Measurements from ENCODE around the gene ACADSB. TPM values are rescaled to one million over a fixed set of nuclear protein-coding genes. Genes with fewer than 3 reads are reported as not detected.

Gene ACADSB
- total RNA-seq, 5 donors from 2014 or later (not counting 1 experiment from before 2014, with no cell fraction given), result 25.3 to 33.8 (median 33.0) TPM

DNA sequence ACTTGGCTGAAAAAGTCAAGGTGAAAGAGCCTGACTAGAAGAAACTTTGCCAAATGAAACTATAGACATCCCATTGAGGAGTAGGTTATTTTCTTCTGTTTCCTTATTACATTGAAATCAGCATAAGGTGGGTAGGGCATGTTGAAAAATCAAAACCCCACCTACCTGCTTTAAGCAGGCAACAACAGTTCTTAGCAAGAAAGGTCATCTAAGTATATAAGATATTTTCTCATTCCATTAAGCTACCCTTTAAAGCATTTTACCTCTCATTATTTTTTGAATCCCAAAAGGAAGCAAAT, 30.8 kb downstream of the ACADSB start:
- H3K4me1 ChIP-seq (ENCODE audit: control insufficient read depth in 1 of 2, extremely low read depth in 1 of 2, insufficient read depth in 2 of 2, low read length in 2 of 2), result no peaks in the 10 kb centered on the region
- ATAC-seq (replicated peaks in 1 of 4), result no peak
- no peaks in the 10 kb centered on the region for H3K27me3 ChIP-seq (replicated peaks in 1 of 2; ENCODE audit: control insufficient read depth in 2 of 2, extremely low read depth in 1 of 2, insufficient read depth in 2 of 2, low read length in 1 of 2)
- no peak overlapping the region for H3K4me3 Mint-ChIP-seq
- CTCF ChIA-PET, result no interaction called here
- DNase-seq, result no peak
- no peaks in the 10 kb centered on the region for H3K9me3 Mint-ChIP-seq
- no peak overlapping the region for H3K27ac ChIP-seq (ENCODE audit: low read length)
- H3K4me1 Mint-ChIP-seq, result peaks cover 0 to 7% (median 1%) of the 10 kb centered on the region in 3 donors
- peaks cover 29% of the 10 kb centered on the region for H3K36me3 Mint-ChIP-seq
- H3K9me3 ChIP-seq, result no peaks in the 10 kb centered on the region
- H3K4me3 ChIP-seq (ENCODE audit: control insufficient read depth in 1 of 2, extremely low read depth in 1 of 2, low read length in 1 of 2), result no peak overlapping the region
- no peak overlapping the region for H3K27ac Mint-ChIP-seq
- H3K36me3 ChIP-seq (ENCODE audit: control insufficient read depth in 2 of 2, extremely low read depth in 1 of 2, insufficient read depth in 1 of 2, low read length in 1 of 2), result peaks cover 0 to 9% of the 10 kb centered on the region in 2 donors
- POLR2A ChIA-PET, result no interaction called here
- no peaks in the 10 kb centered on the region for H3K27me3 Mint-ChIP-seq

DNA sequence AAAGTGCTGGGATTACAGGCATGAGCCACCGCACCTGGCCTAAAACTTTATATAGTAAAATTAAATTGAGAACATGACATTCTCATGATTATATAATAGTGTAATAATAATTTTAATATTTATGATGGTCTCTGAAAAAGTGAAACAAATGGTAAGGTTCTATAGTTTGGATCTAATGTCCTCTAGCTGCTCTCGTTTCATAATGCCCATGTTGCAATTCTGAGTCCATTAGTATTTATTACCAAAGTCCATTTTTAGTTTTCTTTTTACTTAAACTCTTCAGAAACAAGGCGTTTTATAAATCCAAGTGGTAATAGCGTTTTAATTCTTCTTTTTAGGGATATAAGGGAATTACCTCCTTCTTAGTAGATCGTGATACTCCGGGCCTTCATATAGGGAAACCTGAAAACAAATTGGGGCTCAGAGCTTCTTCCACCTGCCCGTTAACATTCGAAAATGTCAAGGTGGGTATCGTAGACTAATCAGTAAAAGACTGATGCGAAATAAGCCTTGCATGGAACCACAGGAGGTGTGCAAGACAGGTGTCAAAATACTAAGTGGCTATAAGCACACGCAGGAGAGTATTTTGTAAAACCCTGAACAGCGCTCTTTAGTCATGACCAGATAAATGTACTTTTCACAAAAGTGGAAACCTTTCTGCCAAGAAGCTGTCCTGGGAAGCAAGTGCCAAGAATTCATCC, 34.1 kb downstream of the ACADSB start:
- 93% methylated on average over 7 of the region's 12 CpGs for WGBS (ENCODE audit: insufficient coverage)
- H3K4me3 Mint-ChIP-seq, result no peak overlapping the region
- H3K4me3 ChIP-seq (ENCODE audit: control insufficient read depth in 1 of 2, extremely low read depth in 1 of 2, low read length in 1 of 2), result no peak overlapping the region
- no peak overlapping the region for H3K27ac ChIP-seq (ENCODE audit: low read length)
- H3K4me1 Mint-ChIP-seq, result peaks cover 0 to 7% (median 1%) of the 10 kb centered on the region in 3 donors
- H3K9me3 ChIP-seq, result no peaks in the 10 kb centered on the region
- POLR2A ChIA-PET, result no interaction called here
- H3K4me1 ChIP-seq (ENCODE audit: control insufficient read depth in 1 of 2, extremely low read depth in 1 of 2, insufficient read depth in 2 of 2, low read length in 2 of 2), result no peaks in the 10 kb centered on the region
- H3K36me3 ChIP-seq (ENCODE audit: control insufficient read depth in 2 of 2, extremely low read depth in 1 of 2, insufficient read depth in 1 of 2, low read length in 1 of 2), result peaks cover 4 to 22% of the 10 kb centered on the region in 2 donors
- no peak overlapping the region for H3K27ac Mint-ChIP-seq
- CTCF ChIA-PET, result interaction anchor here (0.6 to 1.8 kb wide), 9 partner anchors 59 to 925 kb away, joined by 3 to 6 read pairs (median 3); no protein-coding TSS in a partner anchor
- DNase-seq, result no peak
- H3K9me3 Mint-ChIP-seq, result no peaks in the 10 kb centered on the region
- no peaks in the 10 kb centered on the region for H3K27me3 ChIP-seq (replicated peaks in 1 of 2; ENCODE audit: control insufficient read depth in 2 of 2, extremely low read depth in 1 of 2, insufficient read depth in 2 of 2, low read length in 1 of 2)
- H3K27me3 Mint-ChIP-seq, result no peaks in the 10 kb centered on the region
- no peak for ATAC-seq (replicated peaks in 1 of 4)
- H3K36me3 Mint-ChIP-seq, result peaks cover 28% of the 10 kb centered on the region

DNA sequence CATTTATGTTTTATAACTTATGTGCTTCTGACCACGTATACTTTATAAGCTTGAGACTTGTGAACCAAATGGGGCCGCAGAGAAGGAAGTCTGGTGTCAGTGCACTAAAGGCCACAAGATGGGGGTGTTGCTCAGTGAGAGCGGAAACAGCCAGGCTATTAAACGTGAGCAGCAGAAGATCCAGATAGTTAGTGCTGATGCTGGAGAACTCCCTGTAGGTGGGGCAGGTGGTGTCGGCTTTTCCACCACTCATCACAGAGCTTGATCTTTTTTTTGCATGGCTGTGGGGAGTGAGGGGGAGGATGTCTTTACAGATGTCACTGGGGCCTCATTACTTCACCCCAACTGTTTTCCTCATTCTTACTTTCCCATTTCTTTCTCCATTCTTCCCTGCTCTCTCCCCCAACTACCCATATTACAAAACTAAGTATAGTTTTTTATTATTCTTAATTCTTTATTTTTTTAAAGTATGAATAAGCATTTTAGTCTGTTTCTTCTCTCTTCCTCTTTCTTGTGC, 34.7 kb downstream of the ACADSB start:
- Histone ChIP-seq H3K9me3 (no peaks in the 10 kb centered on the region), H3K4me3 (ENCODE audit: control insufficient read depth in 1 of 2, extremely low read depth in 1 of 2, low read length in 1 of 2) (no peak overlapping the region), H3K27ac (ENCODE audit: low read length) (no peak overlapping the region), H3K27me3 (replicated peaks in 1 of 2; ENCODE audit: control insufficient read depth in 2 of 2, extremely low read depth in 1 of 2, insufficient read depth in 2 of 2, low read length in 1 of 2) (no peaks in the 10 kb centered on the region), H3K36me3 (ENCODE audit: control insufficient read depth in 2 of 2, extremely low read depth in 1 of 2, insufficient read depth in 1 of 2, low read length in 1 of 2) (peaks cover 8 to 28% of the 10 kb centered on the region in 2 donors), H3K4me1 (ENCODE audit: control insufficient read depth in 1 of 2, extremely low read depth in 1 of 2, insufficient read depth in 2 of 2, low read length in 2 of 2) (no peaks in the 10 kb centered on the region)
- 0% methylated on average over 1 of the region's 5 CpGs for WGBS (ENCODE audit: insufficient coverage)
- Mint-ChIP-seq H3K4me1 (peaks cover 0 to 7% (median 1%) of the 10 kb centered on the region in 3 donors), H3K27ac (no peak overlapping the region), H3K4me3 (no peak overlapping the region), H3K27me3 (no peaks in the 10 kb centered on the region), H3K9me3 (no peaks in the 10 kb centered on the region), H3K36me3 (peaks cover 31% of the 10 kb centered on the region)
- POLR2A ChIA-PET, result no interaction called here
- DNase-seq, result peak in 33 of 35 experiments; percentile 1 to 70 (median 30)
- peak; percentile 59 to 72 (median 64) for ATAC-seq (replicated peaks in 1 of 4)
- CTCF ChIA-PET, result interaction anchor here (0.6 to 1.8 kb wide), 8 partner anchors 10 to 924 kb away, joined by 3 to 6 read pairs (median 3); no protein-coding TSS in a partner anchor

DNA sequence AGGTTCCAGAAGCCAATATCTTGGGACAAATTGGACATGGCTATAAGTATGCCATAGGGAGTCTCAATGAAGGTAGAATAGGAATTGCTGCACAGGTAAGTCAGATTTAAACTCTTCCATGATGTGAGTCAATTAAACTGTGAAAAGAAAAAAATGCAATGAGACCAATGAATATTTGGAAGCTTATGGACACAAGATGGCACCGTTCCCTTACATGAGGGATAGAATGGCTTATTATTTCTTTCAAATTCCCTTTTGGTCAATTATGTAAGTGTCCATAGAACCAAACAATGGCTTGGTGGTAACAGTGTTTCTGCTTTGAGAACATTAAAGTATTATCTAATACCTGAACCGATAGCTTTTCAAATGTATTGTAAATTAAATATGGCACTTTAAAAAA, 35.6 kb downstream of the ACADSB start:
- H3K27me3 ChIP-seq (replicated peaks in 1 of 2; ENCODE audit: control insufficient read depth in 2 of 2, extremely low read depth in 1 of 2, insufficient read depth in 2 of 2, low read length in 1 of 2), result no peaks in the 10 kb centered on the region
- POLR2A ChIA-PET, result no interaction called here
- peaks cover 0 to 3% (median 0%) of the 10 kb centered on the region in 3 donors for H3K4me1 Mint-ChIP-seq
- no peaks in the 10 kb centered on the region for H3K9me3 Mint-ChIP-seq
- no CpG with 5 or more reads among the region's 2 CpGs for WGBS (ENCODE audit: insufficient coverage)
- H3K36me3 ChIP-seq (ENCODE audit: control insufficient read depth in 2 of 2, extremely low read depth in 1 of 2, insufficient read depth in 1 of 2, low read length in 1 of 2), result peaks cover 8 to 30% of the 10 kb centered on the region in 2 donors
- H3K9me3 ChIP-seq, result no peaks in the 10 kb centered on the region
- no peaks in the 10 kb centered on the region for H3K4me1 ChIP-seq (ENCODE audit: control insufficient read depth in 1 of 2, extremely low read depth in 1 of 2, insufficient read depth in 2 of 2, low read length in 2 of 2)
- CTCF ChIA-PET, result interaction anchor here in 1 of 2 donors (0.5 to 0.9 kb wide), 2 partner anchors 336 to 373 kb away, joined by 3 read pairs; no protein-coding TSS in a partner anchor
- H3K4me3 Mint-ChIP-seq, result no peak overlapping the region
- no peak overlapping the region for H3K27ac ChIP-seq (ENCODE audit: low read length)
- no peaks in the 10 kb centered on the region for H3K27me3 Mint-ChIP-seq
- ATAC-seq (replicated peaks in 1 of 4), result no peak
- no peak overlapping the region for H3K4me3 ChIP-seq (ENCODE audit: control insufficient read depth in 1 of 2, extremely low read depth in 1 of 2, low read length in 1 of 2)
- no peak for DNase-seq
- peaks cover 33% of the 10 kb centered on the region for H3K36me3 Mint-ChIP-seq
- no peak overlapping the region for H3K27ac Mint-ChIP-seq

DNA sequence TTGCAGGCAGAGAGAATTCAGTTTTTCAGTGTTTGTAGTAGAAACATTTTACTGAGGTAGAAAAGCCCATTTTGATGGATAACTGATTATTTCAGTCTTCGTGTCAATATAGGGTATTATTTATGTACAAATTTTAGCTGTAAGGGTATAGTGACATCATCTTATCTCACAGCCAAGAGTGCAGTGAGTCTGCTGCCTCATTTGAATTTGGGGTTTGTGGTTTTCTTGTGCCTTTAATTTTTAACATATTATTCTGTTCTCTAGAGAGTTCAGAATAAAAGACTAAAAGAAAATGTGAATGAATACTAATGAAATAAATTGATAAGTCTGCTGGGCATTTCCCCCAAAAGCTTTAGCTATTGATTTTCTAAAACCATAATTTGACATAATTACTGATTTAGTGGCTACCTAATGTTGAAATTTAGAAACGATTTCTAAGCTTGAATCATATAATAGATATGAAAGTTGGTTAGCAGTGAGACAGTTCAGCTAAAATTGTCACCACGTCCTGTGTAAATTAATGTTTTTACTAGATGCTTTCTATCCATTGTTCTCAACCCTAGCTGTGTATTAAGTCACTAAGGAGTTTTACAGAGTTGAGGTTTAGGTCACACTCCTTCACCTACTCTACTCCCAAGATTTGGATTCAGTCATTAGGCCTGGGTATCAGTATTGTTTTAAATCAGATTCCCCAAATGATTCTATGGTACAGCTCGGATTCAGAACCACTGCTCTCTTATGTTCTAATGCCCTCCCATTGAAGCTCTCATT, 37.3 kb downstream of the ACADSB start:
- no peak for ATAC-seq (replicated peaks in 1 of 4)
- H3K27ac Mint-ChIP-seq, result no peak overlapping the region
- DNase-seq, result no peak
- CTCF ChIA-PET, result interaction anchor here (0.6 to 1.1 kb wide), 3 partner anchors 9 to 334 kb away, joined by 3 read pairs; no protein-coding TSS in a partner anchor
- Histone ChIP-seq H3K27me3 (replicated peaks in 1 of 2; ENCODE audit: control insufficient read depth in 2 of 2, extremely low read depth in 1 of 2, insufficient read depth in 2 of 2, low read length in 1 of 2) (no peaks in the 10 kb centered on the region), H3K9me3 (no peaks in the 10 kb centered on the region), H3K36me3 (ENCODE audit: control insufficient read depth in 2 of 2, extremely low read depth in 1 of 2, insufficient read depth in 1 of 2, low read length in 1 of 2) (peaks cover 11 to 32% of the 10 kb centered on the region in 2 donors), H3K27ac (ENCODE audit: low read length) (no peak overlapping the region), H3K4me1 (ENCODE audit: control insufficient read depth in 1 of 2, extremely low read depth in 1 of 2, insufficient read depth in 2 of 2, low read length in 2 of 2) (no peaks in the 10 kb centered on the region), H3K4me3 (ENCODE audit: control insufficient read depth in 1 of 2, extremely low read depth in 1 of 2, low read length in 1 of 2) (no peak overlapping the region)
- no peaks in the 10 kb centered on the region for H3K27me3 Mint-ChIP-seq
- no peaks in the 10 kb centered on the region for H3K9me3 Mint-ChIP-seq
- H3K4me3 Mint-ChIP-seq, result no peak overlapping the region
- peaks cover 0 to 3% (median 0%) of the 10 kb centered on the region in 3 donors for H3K4me1 Mint-ChIP-seq
- POLR2A ChIA-PET, result no interaction called here
- H3K36me3 Mint-ChIP-seq, result peaks cover 41% of the 10 kb centered on the region
- no CpG with 5 or more reads among the region's 4 CpGs for WGBS (ENCODE audit: insufficient coverage)

DNA sequence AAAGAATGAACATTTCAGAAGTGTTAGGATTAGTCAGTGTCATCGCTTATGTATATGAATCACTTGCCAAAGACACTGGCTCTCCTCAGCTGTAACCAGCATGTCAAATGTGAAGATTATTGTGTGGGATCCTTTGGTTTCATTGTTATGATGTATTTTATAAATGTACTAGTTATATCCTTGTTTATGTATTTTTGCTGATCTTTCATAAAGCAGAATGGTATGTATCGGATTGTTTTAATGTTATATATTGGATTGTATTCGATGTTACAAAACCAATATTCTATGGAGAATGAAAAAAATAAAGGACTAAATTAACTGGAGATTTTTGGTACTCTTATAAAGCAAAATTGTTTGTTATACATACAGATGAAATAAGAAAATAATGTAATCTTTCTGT, 49.2 kb downstream of the ACADSB start:
- no peak overlapping the region for H3K4me3 Mint-ChIP-seq
- Histone ChIP-seq H3K4me3 (ENCODE audit: control insufficient read depth in 1 of 2, extremely low read depth in 1 of 2, low read length in 1 of 2) (no peak overlapping the region), H3K36me3 (ENCODE audit: control insufficient read depth in 2 of 2, extremely low read depth in 1 of 2, insufficient read depth in 1 of 2, low read length in 1 of 2) (peaks cover 6 to 13% of the 10 kb centered on the region in 2 donors), H3K9me3 (no peaks in the 10 kb centered on the region), H3K27me3 (replicated peaks in 1 of 2; ENCODE audit: control insufficient read depth in 2 of 2, extremely low read depth in 1 of 2, insufficient read depth in 2 of 2, low read length in 1 of 2) (no peaks in the 10 kb centered on the region), H3K4me1 (ENCODE audit: control insufficient read depth in 1 of 2, extremely low read depth in 1 of 2, insufficient read depth in 2 of 2, low read length in 2 of 2) (no peaks in the 10 kb centered on the region), H3K27ac (ENCODE audit: low read length) (no peak overlapping the region)
- ChIA-PET POLR2A (no interaction called here), CTCF (no interaction called here)
- ATAC-seq (replicated peaks in 1 of 4) (no peak), DNase-seq (no peak)
- no peaks in the 10 kb centered on the region for H3K9me3 Mint-ChIP-seq
- WGBS (ENCODE audit: insufficient coverage), result 40% methylated on average over 1 of the region's 3 CpGs
- no peaks in the 10 kb centered on the region for H3K27me3 Mint-ChIP-seq
- no peaks in the 10 kb centered on the region for H3K4me1 Mint-ChIP-seq
- peaks cover 21% of the 10 kb centered on the region for H3K36me3 Mint-ChIP-seq
- no peak overlapping the region for H3K27ac Mint-ChIP-seq
